H1 (cell line): ENCODE data around the gene LBHD1. TPM values are rescaled to one million over a fixed set of nuclear protein-coding genes. Genes with fewer than 3 reads are reported as not detected.
"Not testable (repeated sequence)": the region's sequence is repeated elsewhere in the genome, so short reads cannot be mapped to it uniquely, and the experiment has no call there.

Experiments used
- CTCF ChIA-PET: fragments of 300-600 bp; sonication (Branson Sonifier 250); formaldehyde crosslinking; loops from one replicate; lab custom pipeline; 2021; ENCODE audit not compliant: partially characterized antibody; lab: Charles Lee
- POLR2A ChIA-PET: fragments of 300-600 bp; sonication (Branson Sonifier 250); formaldehyde crosslinking; loops from one replicate; lab custom pipeline; 2021; ENCODE audit warnings: inconsistent platforms; ENCODE audit not compliant: partially characterized antibody; lab: Charles Lee
- DNase-seq, 2 experiments: peaks; one replicate each; pipeline versions ENCODE4 v3.0.0 to v3.0.0-alpha.2; 2010 to 2022; ENCODE audit warnings: low spot score in 2 of 2, low read depth in 1 of 2, mixed read lengths in 1 of 2
- FAIRE-seq: peaks from 2 replicates; lab custom pipeline; 2011; peaks lifted over from hg19 to GRCh38; lab: Jason Lieb, UNC
- H2AFZ ChIP-seq: 2 replicates; pipeline ENCODE4 v1.8.1; 2012; ENCODE audit warnings: low read length, inconsistent platforms
- H2AK5ac ChIP-seq: 2 replicates; pipeline ENCODE4 v1.6.1; 2013; ENCODE audit warnings: low read depth, low read length
- H2BK120ac ChIP-seq: replicated peaks from 2 replicates; pipeline ENCODE3; 2013; ENCODE audit warnings: low read depth, low read length, inconsistent platforms
- H2BK12ac ChIP-seq: 2 replicates; pipeline ENCODE4 v1.6.1; 2013; ENCODE audit warnings: low read depth, low read length
- H2BK15ac ChIP-seq: 2 replicates; pipeline ENCODE4 v1.6.1; 2013; ENCODE audit warnings: low read length
- H2BK20ac ChIP-seq: 2 replicates; pipeline ENCODE4 v1.6.1; 2013; ENCODE audit warnings: low read length
- H2BK5ac ChIP-seq: 2 replicates; pipeline ENCODE4 v1.6.1; 2013; ENCODE audit warnings: low read depth, low read length
- H3K14ac ChIP-seq: 2 replicates; pipeline ENCODE4 v1.6.1; 2013; ENCODE audit warnings: inconsistent platforms; ENCODE audit not compliant: insufficient read length
- H3K18ac ChIP-seq: 2 replicates; pipeline ENCODE4 v1.6.1; 2013; ENCODE audit warnings: low read length; ENCODE audit errors: extremely low read depth
- H3K23ac ChIP-seq: 2 replicates; pipeline ENCODE4 v1.6.1; 2013; ENCODE audit warnings: inconsistent platforms; ENCODE audit not compliant: insufficient read length
- H3K23me2 ChIP-seq: 2 replicates; pipeline ENCODE4 v1.6.1; 2013; ENCODE audit warnings: low read depth, low read length
- H3K27ac ChIP-seq: 2 replicates; pipeline ENCODE4 v1.6.1; 2011; ENCODE audit warnings: low read depth, low read length, inconsistent platforms
- H3K27me3 ChIP-seq, 4 experiments: replicated peaks in 1 of 4; 1 replicate in 1 of 4; 2 replicates in 3 of 4; pipeline versions ENCODE4 v1.6.1 to v1.8.1; 2011 to 2013; ENCODE audit warnings: low read length in 3 of 4, mild to moderate bottlenecking in 3 of 4, inconsistent platforms in 2 of 4, mixed read lengths in 2 of 4, moderate library complexity in 1 of 4; ENCODE audit not compliant: control insufficient read depth in 3 of 4, insufficient read depth in 3 of 4; ENCODE audit errors: extremely low read depth in 1 of 4
- H3K36me3 ChIP-seq, 4 experiments: 2 replicates each; pipeline versions ENCODE4 v1.6.1 to v1.8.1; 2011 to 2013; ENCODE audit warnings: mild to moderate bottlenecking in 4 of 4, low read length in 3 of 4, moderate library complexity in 2 of 4, control low read depth in 1 of 4, inconsistent platforms in 1 of 4; ENCODE audit not compliant: insufficient read depth in 4 of 4, control insufficient read depth in 2 of 4
- H3K4ac ChIP-seq: replicated peaks from 2 replicates; pipeline ENCODE3; 2013; ENCODE audit warnings: low read length, low read depth, mixed read lengths, inconsistent platforms; ENCODE audit not compliant: insufficient read length
- H3K4me1 ChIP-seq, 4 experiments: replicated peaks in 1 of 4; 1 replicate in 1 of 4; 2 replicates in 3 of 4; pipeline versions ENCODE4 v1.6.1 to v1.8.1; 2011 to 2013; ENCODE audit warnings: low read length in 3 of 4, inconsistent platforms in 2 of 4, mixed read lengths in 1 of 4; ENCODE audit not compliant: insufficient read depth in 4 of 4, control insufficient read depth in 3 of 4
- H3K4me2 ChIP-seq, 2 experiments: 2 replicates each; pipeline versions ENCODE4 v1.6.1 to v1.8.1; 2011 to 2013; ENCODE audit warnings: low read depth in 2 of 2, low read length in 2 of 2, control low read depth in 1 of 2, inconsistent platforms in 1 of 2, mild to moderate bottlenecking in 1 of 2; ENCODE audit not compliant: insufficient read depth in 1 of 2
- H3K4me3 ChIP-seq, 4 experiments: fragments of 200-600, 300-600 bp in 1 of 4; sonication (generic), shearing (Covaris generic), sonication (Bioruptor Twin) in 1 of 4; 2 replicates each; pipeline versions ENCODE4 v1.5.1 to v1.8.1; 2011 to 2016; ENCODE audit warnings: low read length in 4 of 4, low read depth in 3 of 4, control low read depth in 2 of 4, inconsistent platforms in 2 of 4, mild to moderate bottlenecking in 2 of 4, mixed read lengths in 1 of 4, moderate library complexity in 1 of 4; ENCODE audit not compliant: insufficient read depth in 2 of 4; ENCODE audit errors: extremely low read depth in 1 of 4
- H3K56ac ChIP-seq: replicated peaks from 2 replicates; pipeline ENCODE3; 2013; ENCODE audit warnings: low read depth, mild to moderate bottlenecking, mixed read lengths, low read length, inconsistent platforms; ENCODE audit not compliant: insufficient read length
- H3K79me1 ChIP-seq: 2 replicates; pipeline ENCODE4 v1.6.1; 2013; ENCODE audit warnings: low read depth, low read length, control low read depth
- H3K79me2 ChIP-seq, 2 experiments: 2 replicates each; pipeline versions ENCODE4 v1.6.1 to v1.8.1; 2012 to 2013; ENCODE audit warnings: low read length in 2 of 2, mild to moderate bottlenecking in 2 of 2, inconsistent platforms in 1 of 2; ENCODE audit not compliant: insufficient read depth in 2 of 2, control insufficient read depth in 1 of 2
- H3K9ac ChIP-seq, 4 experiments: replicated peaks in 1 of 4; 1 replicate in 1 of 4; 2 replicates in 3 of 4; pipeline versions ENCODE4 v1.6.1 to v1.8.1; 2011 to 2013; ENCODE audit warnings: low read depth in 3 of 4, low read length in 3 of 4, control low read depth in 2 of 4, mild to moderate bottlenecking in 2 of 4, moderate library complexity in 2 of 4, inconsistent platforms in 1 of 4; ENCODE audit errors: extremely low read depth in 1 of 4
- H3K9me3 ChIP-seq, 2 experiments: 2 replicates each; pipeline versions ENCODE4 v1.6.1 to v1.8.1; 2012 to 2013; ENCODE audit warnings: mild to moderate bottlenecking in 2 of 2, moderate library complexity in 2 of 2, control low read depth in 1 of 2, inconsistent platforms in 1 of 2, low read depth in 1 of 2, low read length in 1 of 2, mixed read lengths in 1 of 2; ENCODE audit not compliant: insufficient read depth in 2 of 2
- H4K20me1 ChIP-seq, 2 experiments: replicated peaks in 1 of 2; 2 replicates each; pipeline versions ENCODE3 to v1.8.1; 2011 to 2013; ENCODE audit warnings: inconsistent platforms in 2 of 2, low read length in 2 of 2, mild to moderate bottlenecking in 1 of 2; ENCODE audit not compliant: insufficient read depth in 2 of 2, control insufficient read depth in 1 of 2
- H4K5ac ChIP-seq: 2 replicates; pipeline ENCODE4 v1.6.1; 2013; ENCODE audit warnings: low read length, low read depth, mixed read lengths, inconsistent platforms; ENCODE audit not compliant: insufficient read length
- H4K8ac ChIP-seq: 2 replicates; pipeline ENCODE4 v1.8.0; 2013; ENCODE audit warnings: mild to moderate bottlenecking, moderate library complexity, low read length, inconsistent platforms; ENCODE audit not compliant: insufficient read depth; ENCODE audit errors: extremely low read depth
- H4K91ac ChIP-seq: replicated peaks from 2 replicates; pipeline ENCODE3; 2013; ENCODE audit warnings: low read length, mixed read lengths, inconsistent platforms; ENCODE audit not compliant: insufficient read length
- WGBS, 2 experiments: shearing (Covaris generic) in 1 of 2; methylation state at CpG; one replicate each; pipeline versions ENCODE4 v1.1.6 to v1.1.7; 2013 to 2015; ENCODE audit warnings: low lambda C conversion rate in 2 of 2, mixed read lengths in 2 of 2, inconsistent platforms in 1 of 2, low coverage in 1 of 2, missing lambda C conversion rate in 1 of 2; ENCODE audit not compliant: insufficient replicate concordance in 2 of 2, insufficient coverage in 1 of 2, insufficient read length in 1 of 2; ENCODE audit errors: extremely low coverage in 1 of 2, missing lambda C conversion rate in 1 of 2; 5-methylcytosine and 5-hydroxymethylcytosine counted together
- polyA plus RNA-seq, 7 experiments: library from polyadenylated mRNA; depleted of rRNA in 3 of 7; stranded (reverse) in 5 of 7; unstranded in 2 of 7; fragments of >200 nt in 5 of 7; fragments of 200-250 nt in 2 of 7; gene quantifications; 1 replicate in 5 of 7; 2 replicates in 1 of 7; 4 replicates in 1 of 7; pipeline versions ENCODE4 v1.2.1 to v1.2.3, GENCODE V29; 2011 to 2013; ENCODE audit warnings: missing spikeins in 2 of 7, mixed read lengths in 2 of 7
- total RNA-seq: library from RNA; stranded (reverse); fragmentation: NEBNext Ultra II Directional; extraction: Animal tissue kit (Norgen Biotek cat#: 25700); gene quantifications from 2 replicates; pipeline ENCODE4 v1.2.1, GENCODE V29; 2021

The LBHD1 gene
- total and polyA plus RNA-seq, 2 of the 8 experiments (the other 6 are each of a cell fraction or from before 2014, with no cell fraction given) = 2.3 to 5.2 TPM

GRCh38 chr11:62675415-62675814 lies 3.3 kb upstream of the LBHD1 start:
- Histone ChIP-seq H3K79me2 (peaks cover 0 to 23% of the 10 kb centered on the region in 2 experiments; a peak in 2 of 4 replicates), H3K23me2 (peaks cover 14% of the 10 kb centered on the region), H3K36me3 (peaks cover 5 to 29% (median 9%) of the 10 kb centered on the region in 4 experiments; a peak in 5 of 8 replicates)
- H4K91ac ChIP-seq, H2BK15ac ChIP-seq, H3K14ac ChIP-seq, H3K79me1 ChIP-seq, H3K4ac ChIP-seq, H3K4me1 ChIP-seq, H3K23ac ChIP-seq, H2AK5ac ChIP-seq, H2BK5ac ChIP-seq, H3K9ac ChIP-seq, DNase-seq, FAIRE-seq, H3K4me2 ChIP-seq, H4K8ac ChIP-seq, H3K27me3 ChIP-seq, H3K27ac ChIP-seq, H3K9me3 ChIP-seq, H3K18ac ChIP-seq, H3K4me3 ChIP-seq, H3K56ac ChIP-seq, H4K20me1 ChIP-seq, H2BK120ac ChIP-seq, H2BK12ac ChIP-seq, H4K5ac ChIP-seq, H2BK20ac ChIP-seq, H2AFZ ChIP-seq: not testable (repeated sequence)
- CTCF ChIA-PET = interaction anchor here (0.6 to 3.2 kb wide), 5 partner anchors 19 to 1592 kb away, joined by 3 to 16 read pairs (median 4); no protein-coding TSS in a partner anchor
- POLR2A ChIA-PET = interaction anchor here (1.7 to 61.4 kb wide), 4 partner anchors 15 to 95 kb away, joined by 4 to 2041 read pairs (median 1050); partner anchors contain the start of genes BSCL2, C11orf98, CSKMT and GANAB
- 87% methylated on average over 10 of the region's 10 CpGs; no CpG with 5 or more reads in 1 of the 2 experiments for WGBS, 2 experiments
